Measurements from ENCODE around the gene PJA2. TPM values are rescaled to one million over a fixed set of nuclear protein-coding genes. Genes with fewer than 3 reads are reported as not detected.
A peak's percentile ranks its signal among the peaks of the same experiment; 100 is the strongest.

Gene PJA2
- total RNA-seq, 4 donors from 2014 or later, result 43.5 to 68.1 (median 65.0) TPM

GRCh38 chr5:109413458-109413857, 3.7 kb upstream of the PJA2 start:
- H3K4me1 ChIP-seq, result peaks cover 29% of the 10 kb centered on the region
- H3K36me3 ChIP-seq, result no peaks in the 10 kb centered on the region
- DNase-seq (ENCODE audit: low spot score in 2 of 2), result no peak
- no peak overlapping the region for H3K27ac ChIP-seq
- no peak overlapping the region for H3K4me3 ChIP-seq
- no peaks in the 10 kb centered on the region for H3K9me3 ChIP-seq
- no peak for TF ChIP-seq POLR2A (IDR thresholded peaks at IDR 0.05)
- no peak for TF ChIP-seq EP300 (IDR thresholded peaks at IDR 0.05)
- H3K27me3 ChIP-seq, result no peaks in the 10 kb centered on the region

- no peaks in the 10 kb centered on the region for H3K27me3 ChIP-seq
Measured at GRCh38 chr5:109412981-109413402, 3.2 kb upstream of the PJA2 start.

GRCh38 chr5:109411627-109412026, 1.9 kb upstream of the PJA2 start:
- H3K27ac ChIP-seq, result peak overlapping the region; percentile 99
- DNase-seq (ENCODE audit: low spot score in 2 of 2), result no peak
- no peaks in the 10 kb centered on the region for H3K36me3 ChIP-seq
- H3K27me3 ChIP-seq, result no peaks in the 10 kb centered on the region
- H3K4me1 ChIP-seq, result peaks cover 47% of the 10 kb centered on the region
- TF ChIP-seq POLR2AphosphoS5 (IDR thresholded peaks at IDR 0.05) (no peak), CTCF (IDR thresholded peaks at IDR 0.05) (no peak), EP300 (IDR thresholded peaks at IDR 0.05) (no peak), POLR2A (IDR thresholded peaks at IDR 0.05) (no peak)
- WGBS, result 27% methylated on average over 3 of the region's 3 CpGs
- H3K9me3 ChIP-seq, result no peaks in the 10 kb centered on the region
- H3K4me3 ChIP-seq, result no peak overlapping the region

More at GRCh38 chr5:109412981-109413402, 3.2 kb upstream of the PJA2 start:
- no peak for TF ChIP-seq EP300 (IDR thresholded peaks at IDR 0.05)
- no peak for TF ChIP-seq CTCF (IDR thresholded peaks at IDR 0.05)
- TF ChIP-seq POLR2A (IDR thresholded peaks at IDR 0.05), result no peak
- no peak for TF ChIP-seq POLR2AphosphoS5 (IDR thresholded peaks at IDR 0.05)
- H3K36me3 ChIP-seq, result no peaks in the 10 kb centered on the region
- H3K9me3 ChIP-seq, result no peaks in the 10 kb centered on the region
- no peak for DNase-seq (ENCODE audit: low spot score in 2 of 2)
- H3K4me3 ChIP-seq, result no peak overlapping the region
- 67% methylated on average over 1 of the region's 1 CpG for WGBS
- peak overlapping the region; percentile 99 for H3K27ac ChIP-seq
- H3K4me1 ChIP-seq, result peaks cover 34% of the 10 kb centered on the region

GRCh38 chr5:109411149-109411514, 1.4 kb upstream of the PJA2 start:
- peak overlapping the region; percentile 94 for H3K4me3 ChIP-seq
- peak overlapping the region; percentile 99 for H3K27ac ChIP-seq
- H3K9me3 ChIP-seq, result no peaks in the 10 kb centered on the region
- no peaks in the 10 kb centered on the region for H3K27me3 ChIP-seq
- DNase-seq (ENCODE audit: low spot score in 2 of 2), result no peak
- H3K4me1 ChIP-seq, result peaks cover 52% of the 10 kb centered on the region
- H3K36me3 ChIP-seq, result no peaks in the 10 kb centered on the region
- no peak for TF ChIP-seq EP300 (IDR thresholded peaks at IDR 0.05)
- no peak for TF ChIP-seq CTCF (IDR thresholded peaks at IDR 0.05)
- TF ChIP-seq POLR2A (IDR thresholded peaks at IDR 0.05), result no peak
- no peak for TF ChIP-seq POLR2AphosphoS5 (IDR thresholded peaks at IDR 0.05)
- WGBS, result 3% methylated on average over 2 of the region's 2 CpGs

GRCh38 chr5:109410389-109411148, 795 bp upstream of the PJA2 start:
- DNase-seq (ENCODE audit: low spot score in 2 of 2), result peak; percentile 86 to 88
- TF ChIP-seq POLR2AphosphoS5 (IDR thresholded peaks at IDR 0.05) (peak in 1 of 3 donors; percentile 0), CTCF (IDR thresholded peaks at IDR 0.05) (no peak), POLR2A (IDR thresholded peaks at IDR 0.05) (peak; percentile 8 to 24)
- WGBS, result under 1% methylated on average over 26 of the region's 26 CpGs

More at GRCh38 chr5:109410389-109411148, 795 bp upstream of the PJA2 start:
- peak overlapping the region; percentile 99 for H3K27ac ChIP-seq
- no peaks in the 10 kb centered on the region for H3K9me3 ChIP-seq
- no peaks in the 10 kb centered on the region for H3K27me3 ChIP-seq
- peak overlapping the region; percentile 94 for H3K4me3 ChIP-seq
- H3K36me3 ChIP-seq, result no peaks in the 10 kb centered on the region
- peaks cover 53% of the 10 kb centered on the region for H3K4me1 ChIP-seq

Measured in suprapubic skin (tissue), 4 donors.